Spleen (tissue), 11 donors: Measurements from ENCODE around the gene NGFR. TPM values are rescaled to one million over a fixed set of nuclear protein-coding genes. Genes with fewer than 3 reads are reported as not detected.

Experiments used
- DNase-seq: peaks from one replicate; pipeline ENCODE4 v3.0.0-alpha.2; 2020
- H3K27ac ChIP-seq, 8 donors: fragments of 200-600 bp; sonication (generic) in 7 of 8; 1 replicate in 4 of 8; 2 replicates in 4 of 8; pipeline versions ENCODE4 v1.5.0 to v1.8.0; 2016 to 2021; ENCODE audit warnings: inconsistent platforms in 4 of 8, mild to moderate bottlenecking in 4 of 8, moderate library complexity in 1 of 8
- H3K27me3 ChIP-seq, 7 donors: fragments of 200-600 bp; sonication (generic) in 6 of 7; replicated peaks in 1 of 7; 1 replicate in 4 of 7; 2 replicates in 3 of 7; pipeline versions ENCODE4 v1.5.0 to v1.8.0; 2016 to 2021; ENCODE audit warnings: inconsistent platforms in 3 of 7, mild to moderate bottlenecking in 1 of 7
- H3K36me3 ChIP-seq, 6 donors: fragments of 200-600 bp; sonication (generic) in 5 of 6; 1 replicate in 4 of 6; 2 replicates in 2 of 6; pipeline versions ENCODE4 v1.5.0 to v1.8.0; 2016 to 2021; ENCODE audit warnings: inconsistent platforms in 2 of 6
- H3K4me1 ChIP-seq, 6 donors: fragments of 200-600 bp; sonication (generic) in 5 of 6; 1 replicate in 3 of 6; 2 replicates in 3 of 6; pipeline versions ENCODE4 v1.5.0 to v1.8.0; 2016 to 2021; ENCODE audit warnings: inconsistent platforms in 3 of 6
- H3K4me3 ChIP-seq, 8 donors: fragments of 200-600 bp; sonication (generic) in 7 of 8; 1 replicate in 4 of 8; 2 replicates in 4 of 8; pipeline versions ENCODE4 v1.5.0 to v1.8.0; 2016 to 2021; ENCODE audit warnings: inconsistent platforms in 4 of 8, mild to moderate bottlenecking in 4 of 8, moderate library complexity in 2 of 8
- H3K9me3 ChIP-seq, 8 donors: fragments of 200-600 bp; sonication (generic) in 7 of 8; 1 replicate in 4 of 8; 2 replicates in 4 of 8; pipeline versions ENCODE4 v1.5.0 to v1.8.0; 2016 to 2021; ENCODE audit warnings: inconsistent platforms in 4 of 8
- POLR2A ChIP-seq, 3 donors: fragments of 450-650 bp; IDR thresholded peaks; one replicate each; pipeline ENCODE4 v1.5.1; 2017; ENCODE audit warnings: antibody characterized with exemption in 3 of 3, mild to moderate bottlenecking in 1 of 3
- POLR2AphosphoS5 ChIP-seq, 3 donors: sonication (generic); formaldehyde crosslinking; IDR thresholded peaks; one replicate each; pipeline ENCODE4 v1.5.1; 2017; ENCODE audit warnings: antibody characterized with exemption in 3 of 3
- WGBS, 5 donors: extraction: QIAGEN DNeasy Blood & Tissue Kit in 3 of 5; methylation state at CpG; one replicate each; pipeline versions ENCODE4 v1.1.5 to v1.1.7; 2013 to 2018; 5-methylcytosine and 5-hydroxymethylcytosine counted together
- intact Hi-C: fragments of 100-400 bp; cut with DNase I; formaldehyde crosslinking; loops from one replicate; pipeline ENCODE4 v1.15.0; 2023; ENCODE audit warnings: low total_unique reads
- polyA plus RNA-seq, 3 donors: library from polyadenylated mRNA; stranded (reverse); fragments of 200-250 nt; gene quantifications; one replicate each; pipeline ENCODE4 v1.2.1, GENCODE V29; 2013
- total RNA-seq, 7 donors: library from RNA; depleted of rRNA in 3 of 7; stranded (reverse); fragments of >200 nt in 3 of 7; fragmentation: NEBNext Ultra II Directional in 4 of 7; extraction: Animal tissue kit (Norgen Biotek cat#: 25700) in 4 of 7; gene quantifications; one replicate each; pipeline versions ENCODE4 v1.1.0 to v1.2.1, GENCODE V29; 2016 to 2021
- TF ChIP-seq, protein P1 (sequence below), 11 experiments: fragments of 200-600 bp in 7 of 11; fragments of 450-650 bp in 4 of 11; sonication (generic) in 4 of 11; IDR thresholded peaks in 8 of 11; conservative IDR thresholded peaks in 3 of 11; 1 replicate in 7 of 11; 2 replicates in 4 of 11; pipeline versions ENCODE4 v1.4.0 to v1.8.0; 2016 to 2021; ENCODE audit warnings: antibody characterized with exemption in 11 of 11, inconsistent platforms in 4 of 11, mild to moderate bottlenecking in 1 of 11
- donor health status: healthy with polysubstance abuse.
- donor health status: DM: no; HTN: no; CAD: no; lungs with moderate emphysema.
- donor health status: DM: no; HTN: no; CAD: no.
- donor health status: Bipolar disorder and iron deficiency.
- donor health status: healthy.
- donor health status: DM: no; HTN: no; CAD: no.
- donor health status: DM: yes; HTN: yes; CAD: no.

NGFR gene
- total and polyA plus RNA-seq, 10 donors: 4.1 to 36.8 (median 13.9) TPM

DNA sequence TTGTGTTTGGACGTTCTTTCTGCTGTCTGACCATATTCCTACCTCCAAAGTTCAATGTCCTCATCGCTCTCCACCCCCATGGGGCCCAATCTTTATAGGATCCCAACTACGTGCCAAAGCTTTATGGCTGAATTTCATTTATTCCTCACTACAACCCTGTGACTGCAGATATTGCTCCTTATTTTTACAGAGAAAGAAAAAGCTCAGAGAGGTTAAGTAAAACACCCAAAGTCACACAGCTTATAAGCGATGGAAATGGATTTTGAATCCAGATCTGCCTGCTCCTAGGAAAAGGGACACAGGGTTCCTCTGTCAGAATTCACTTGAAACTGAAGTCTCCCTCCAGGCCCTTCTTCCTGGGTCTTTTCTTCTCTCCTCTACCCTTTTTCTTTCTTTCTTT lies 9.3 kb downstream of the NGFR start:
- Histone ChIP-seq H3K4me3 (no peak overlapping the region), H3K27me3 (peaks cover 0 to 100% (median 48%) of the 10 kb centered on the region in 7 donors), H3K27ac (peak overlapping the region in 1 of 8 donors; percentile 14), H3K36me3 (no peaks in the 10 kb centered on the region), H3K9me3 (no peaks in the 10 kb centered on the region), H3K4me1 (peaks cover 0 to 37% (median 3%) of the 10 kb centered on the region in 6 donors)
- DNase-seq: no peak
- WGBS, 5 donors: 71 to 78% (median 77%) methylated on average over 4 of the region's 4 CpGs
- intact Hi-C loops: no loop called here
- TF ChIP-seq POLR2AphosphoS5 (IDR thresholded peaks at IDR 0.05) (no peak), POLR2A (IDR thresholded peaks at IDR 0.05) (no peak)
- TF ChIP-seq, protein P1, sequence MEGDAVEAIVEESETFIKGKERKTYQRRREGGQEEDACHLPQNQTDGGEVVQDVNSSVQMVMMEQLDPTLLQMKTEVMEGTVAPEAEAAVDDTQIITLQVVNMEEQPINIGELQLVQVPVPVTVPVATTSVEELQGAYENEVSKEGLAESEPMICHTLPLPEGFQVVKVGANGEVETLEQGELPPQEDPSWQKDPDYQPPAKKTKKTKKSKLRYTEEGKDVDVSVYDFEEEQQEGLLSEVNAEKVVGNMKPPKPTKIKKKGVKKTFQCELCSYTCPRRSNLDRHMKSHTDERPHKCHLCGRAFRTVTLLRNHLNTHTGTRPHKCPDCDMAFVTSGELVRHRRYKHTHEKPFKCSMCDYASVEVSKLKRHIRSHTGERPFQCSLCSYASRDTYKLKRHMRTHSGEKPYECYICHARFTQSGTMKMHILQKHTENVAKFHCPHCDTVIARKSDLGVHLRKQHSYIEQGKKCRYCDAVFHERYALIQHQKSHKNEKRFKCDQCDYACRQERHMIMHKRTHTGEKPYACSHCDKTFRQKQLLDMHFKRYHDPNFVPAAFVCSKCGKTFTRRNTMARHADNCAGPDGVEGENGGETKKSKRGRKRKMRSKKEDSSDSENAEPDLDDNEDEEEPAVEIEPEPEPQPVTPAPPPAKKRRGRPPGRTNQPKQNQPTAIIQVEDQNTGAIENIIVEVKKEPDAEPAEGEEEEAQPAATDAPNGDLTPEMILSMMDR (IDR thresholded peaks at IDR 0.05 in 8 of 11, conservative IDR thresholded peaks at IDR 0.05 in 3 of 11): no peak

DNA sequence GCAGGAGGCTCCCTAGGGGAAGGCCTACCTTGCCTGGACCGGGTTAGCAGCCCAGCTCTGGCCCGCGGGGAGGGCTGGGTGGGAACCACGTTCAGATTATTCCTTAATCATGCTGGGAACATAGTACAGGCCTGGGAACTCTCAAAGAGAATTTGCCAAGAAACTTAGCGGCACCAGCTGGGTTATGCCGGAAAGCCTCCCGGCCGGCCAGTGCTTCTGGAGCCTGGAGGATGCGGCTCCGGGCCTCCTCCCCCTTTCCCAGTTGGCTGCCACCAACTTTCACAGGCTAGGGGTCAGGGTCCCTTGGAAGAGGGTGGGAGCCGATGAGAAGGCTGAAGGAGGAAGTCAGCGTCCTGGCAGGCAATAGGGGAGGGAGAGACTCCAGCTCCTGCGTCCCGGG lies 10.8 kb downstream of the NGFR start:
- Histone ChIP-seq H3K4me3 (no peak overlapping the region), H3K36me3 (no peaks in the 10 kb centered on the region), H3K4me1 (peaks cover 0 to 46% (median 3%) of the 10 kb centered on the region in 6 donors), H3K9me3 (no peaks in the 10 kb centered on the region), H3K27ac (peak overlapping the region in 6 of 8 donors; percentile 32 to 66 (median 54)), H3K27me3 (peaks cover 2 to 100% (median 33%) of the 10 kb centered on the region in 7 donors)
- intact Hi-C loops: no loop called here
- no peak for DNase-seq
- TF ChIP-seq, protein P1 (IDR thresholded peaks at IDR 0.05 in 8 of 11, conservative IDR thresholded peaks at IDR 0.05 in 3 of 11): no peak
- no peak for TF ChIP-seq POLR2A (IDR thresholded peaks at IDR 0.05)
- peak; percentile 17 to 58 (median 58) for TF ChIP-seq POLR2AphosphoS5 (IDR thresholded peaks at IDR 0.05)
- WGBS, 5 donors: 63 to 81% (median 76%) methylated on average over 11 to 14 of the region's 14 CpGs

DNA sequence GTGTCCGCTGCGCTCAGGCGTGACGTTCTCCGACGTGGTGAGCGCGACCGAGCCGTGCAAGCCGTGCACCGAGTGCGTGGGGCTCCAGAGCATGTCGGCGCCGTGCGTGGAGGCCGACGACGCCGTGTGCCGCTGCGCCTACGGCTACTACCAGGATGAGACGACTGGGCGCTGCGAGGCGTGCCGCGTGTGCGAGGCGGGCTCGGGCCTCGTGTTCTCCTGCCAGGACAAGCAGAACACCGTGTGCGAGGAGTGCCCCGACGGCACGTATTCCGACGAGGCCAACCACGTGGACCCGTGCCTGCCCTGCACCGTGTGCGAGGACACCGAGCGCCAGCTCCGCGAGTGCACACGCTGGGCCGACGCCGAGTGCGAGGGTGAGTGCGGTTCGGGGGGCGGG lies 11.2 kb downstream of the NGFR start:
- 87 to 92% (median 90%) methylated on average over 21 to 57 of the region's 57 CpGs for WGBS, 5 donors
- Histone ChIP-seq H3K4me3 (no peak overlapping the region), H3K27ac (peak overlapping the region in 5 of 8 donors; percentile 39 to 66 (median 55)), H3K9me3 (no peaks in the 10 kb centered on the region), H3K4me1 (peaks cover 0 to 50% (median 3%) of the 10 kb centered on the region in 6 donors), H3K36me3 (no peaks in the 10 kb centered on the region), H3K27me3 (peaks cover 2 to 95% (median 29%) of the 10 kb centered on the region in 7 donors)
- intact Hi-C loops: no loop called here
- TF ChIP-seq POLR2A (IDR thresholded peaks at IDR 0.05) (no peak), POLR2AphosphoS5 (IDR thresholded peaks at IDR 0.05) (peak in 2 of 3 donors; percentile 35 to 54)
- TF ChIP-seq, protein P1 (IDR thresholded peaks at IDR 0.05 in 8 of 11, conservative IDR thresholded peaks at IDR 0.05 in 3 of 11): no peak
- no peak for DNase-seq

DNA sequence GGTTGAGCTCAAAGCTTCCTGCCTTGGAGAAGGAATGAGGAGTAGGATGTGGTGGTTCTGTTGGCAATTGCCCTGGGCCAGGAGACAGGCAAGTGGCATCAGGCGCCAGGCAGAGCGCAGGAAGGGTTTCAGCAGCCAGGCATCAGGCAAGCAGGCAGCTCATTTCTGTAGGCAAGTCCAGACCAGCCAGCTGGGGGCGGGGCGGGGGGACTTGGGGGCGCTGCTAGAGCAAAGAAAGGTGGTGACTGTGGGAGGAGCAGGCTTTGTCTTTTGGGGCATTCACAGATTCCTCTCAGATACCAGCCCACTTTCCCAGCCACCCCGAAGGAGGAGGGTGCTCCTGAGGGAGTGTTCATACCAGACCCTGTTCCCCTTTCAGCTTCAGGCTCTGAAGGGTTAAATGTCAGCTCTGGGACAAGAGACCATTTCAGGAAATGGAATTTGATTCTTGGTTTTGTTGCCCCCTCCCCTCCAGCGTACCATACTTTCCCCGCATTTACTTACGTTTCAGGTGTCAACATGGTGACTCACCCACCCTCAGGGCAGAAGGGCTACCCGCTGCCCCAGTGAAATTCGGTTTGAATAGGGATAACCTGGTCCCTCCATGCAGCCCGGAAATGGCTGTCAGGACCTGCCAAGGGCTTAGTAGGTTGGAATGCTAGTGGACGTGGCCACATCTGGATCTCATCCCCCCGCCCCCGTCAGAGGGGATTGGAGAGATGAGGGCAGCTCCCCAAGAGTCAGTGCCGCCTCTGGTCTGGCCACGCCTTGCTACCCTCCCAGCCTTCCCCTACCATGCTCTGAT lies 13.2 kb downstream of the NGFR start:
- Histone ChIP-seq H3K9me3 (no peaks in the 10 kb centered on the region), H3K36me3 (no peaks in the 10 kb centered on the region), H3K27me3 (peaks cover 0 to 90% (median 25%) of the 10 kb centered on the region in 7 donors), H3K27ac (peak overlapping the region in 2 of 8 donors; percentile 13 to 27), H3K4me3 (no peak overlapping the region), H3K4me1 (peaks cover 0 to 56% (median 6%) of the 10 kb centered on the region in 6 donors)
- no peak for DNase-seq
- TF ChIP-seq, protein P1 (IDR thresholded peaks at IDR 0.05 in 8 of 11, conservative IDR thresholded peaks at IDR 0.05 in 3 of 11): no peak
- TF ChIP-seq POLR2AphosphoS5 (IDR thresholded peaks at IDR 0.05) (no peak), POLR2A (IDR thresholded peaks at IDR 0.05) (no peak)
- WGBS, 5 donors: 40 to 52% (median 45%) methylated on average over 17 of the region's 17 CpGs
- intact Hi-C loops: no loop called here
